ENCODE data around the gene GABRA5. TPM values are rescaled to one million over a fixed set of nuclear protein-coding genes. Genes with fewer than 3 reads are reported as not detected.

The GABRA5 gene
- total RNA-seq, 2 experiments from 2014 or later = not detected

DNA sequence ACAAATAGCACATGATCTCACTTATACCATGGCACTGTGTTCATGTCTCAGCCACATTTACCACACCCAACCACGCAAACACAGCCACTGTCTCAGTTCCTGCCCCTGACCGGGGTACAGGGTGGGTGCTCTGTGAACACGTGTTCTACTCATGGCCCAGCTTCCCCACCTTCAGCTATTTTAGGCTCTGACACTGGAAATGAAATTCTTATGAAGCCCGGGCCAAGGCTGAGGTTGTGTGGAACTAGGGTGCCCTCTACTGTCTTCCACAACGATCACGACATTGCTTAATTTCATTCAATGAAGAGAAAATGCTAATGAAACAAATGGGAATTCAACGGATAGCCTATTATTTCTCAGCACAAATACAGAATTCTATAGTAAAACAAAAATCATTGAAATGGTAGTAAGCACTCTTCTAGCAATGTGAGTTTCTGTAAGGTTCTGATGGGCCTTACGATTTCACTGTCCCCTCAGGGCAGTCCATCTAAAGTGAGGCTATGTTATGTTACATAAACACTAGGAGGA, 2.1 kb upstream of the GABRA5 start:
- no peak for DNase-seq
- ChIA-PET CTCF (interaction anchor here (1.1 kb wide), 1 partner anchor 1356 kb away, joined by 4 read pairs; no protein-coding TSS in a partner anchor), POLR2A (no interaction called here)
- no peak for ATAC-seq
- Mint-ChIP-seq H3K9me3 (ENCODE audit: insufficient read depth) (no peaks in the 10 kb centered on the region), H3K27ac (no peak overlapping the region), H3K27me3 (ENCODE audit: low read depth) (peaks cover 28% of the 10 kb centered on the region), H3K4me3 (no peak overlapping the region), H3K36me3 (ENCODE audit: low read depth) (no peaks in the 10 kb centered on the region), H3K4me1 (ENCODE audit: low read depth) (no peaks in the 10 kb centered on the region)

DNA sequence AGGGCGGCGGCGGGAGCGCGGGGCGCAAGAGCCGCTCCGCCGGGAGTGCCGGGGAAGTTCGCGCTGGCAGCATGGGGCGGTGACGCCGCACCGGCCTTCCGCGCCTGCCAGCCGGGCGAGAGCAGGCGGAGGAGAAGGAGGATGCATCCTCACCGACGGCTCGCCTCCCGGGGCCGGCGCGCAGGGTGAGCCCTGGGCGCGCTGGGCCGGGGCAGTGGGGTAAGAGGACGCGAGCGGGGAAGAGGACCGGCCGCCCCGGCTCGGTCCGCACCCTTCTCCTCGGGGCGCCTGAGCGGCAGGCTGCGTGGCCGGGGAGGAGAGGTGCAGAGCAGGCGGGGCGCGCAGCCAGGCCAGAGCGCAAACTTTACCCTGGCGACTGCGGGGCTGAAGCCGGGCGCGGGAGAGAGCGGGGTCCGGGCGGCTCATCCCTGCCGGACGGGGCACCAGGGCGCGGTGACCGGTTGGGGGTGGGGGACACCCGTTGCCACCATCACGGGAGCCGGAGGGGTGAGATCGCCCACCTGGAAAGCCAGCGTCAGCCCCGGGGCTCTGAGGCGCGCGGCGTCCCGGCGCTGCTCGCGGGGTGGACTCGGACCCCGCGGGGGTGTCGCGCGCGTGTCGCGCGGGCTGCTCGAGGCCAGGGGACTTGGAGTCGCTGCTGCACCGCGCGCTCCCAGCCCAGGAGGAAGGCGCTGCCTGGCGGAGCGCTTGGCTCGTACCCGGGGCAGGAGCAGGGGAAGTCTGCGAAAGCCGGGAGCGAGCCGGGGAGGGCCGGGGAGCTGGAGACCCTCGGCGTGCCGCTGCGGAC, 542 bp downstream of the GABRA5 start:
- POLR2A ChIA-PET = no interaction called here
- DNase-seq = no peak
- ATAC-seq = no peak
- Mint-ChIP-seq H3K27me3 (ENCODE audit: low read depth) (peaks cover 28% of the 10 kb centered on the region), H3K4me1 (ENCODE audit: low read depth) (no peaks in the 10 kb centered on the region), H3K9me3 (ENCODE audit: insufficient read depth) (no peaks in the 10 kb centered on the region), H3K4me3 (no peak overlapping the region), H3K27ac (no peak overlapping the region), H3K36me3 (ENCODE audit: low read depth) (no peaks in the 10 kb centered on the region)
- CTCF ChIA-PET = no interaction called here

DNA sequence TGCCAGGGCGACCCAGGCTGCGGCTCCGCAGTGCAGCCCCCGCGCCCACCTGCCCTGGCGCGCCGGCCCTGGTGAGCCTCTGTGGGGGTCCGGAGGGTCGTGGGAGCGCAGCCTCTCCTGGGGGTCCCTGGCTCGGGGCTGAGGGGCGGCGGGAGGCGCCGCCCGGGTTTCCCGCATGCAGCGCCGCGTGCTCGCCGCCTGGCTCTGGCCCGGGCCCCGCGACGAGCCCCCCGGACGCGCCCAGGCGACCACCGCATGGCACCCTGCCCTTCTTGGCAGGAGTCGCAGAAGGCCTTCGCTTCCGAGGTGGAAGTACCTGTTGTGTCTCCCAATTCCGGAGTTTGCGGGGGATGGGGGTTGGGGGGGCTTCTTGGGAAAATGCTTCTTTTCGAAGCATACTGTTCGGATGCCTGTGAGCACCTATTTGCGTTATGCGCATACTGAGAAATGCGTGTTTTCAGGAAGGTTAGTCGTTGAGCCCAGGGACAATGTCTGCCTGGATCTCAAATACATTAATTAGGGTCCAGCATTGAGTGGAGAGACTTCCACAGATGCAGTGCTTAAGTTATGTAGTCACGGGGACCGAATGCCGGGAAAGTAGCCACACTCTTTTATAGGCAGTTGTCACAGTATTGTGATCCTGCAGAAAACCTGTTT, 1.3 kb downstream of the GABRA5 start:
- Mint-ChIP-seq H3K27ac (no peak overlapping the region), H3K27me3 (ENCODE audit: low read depth) (peaks cover 28% of the 10 kb centered on the region), H3K4me3 (no peak overlapping the region), H3K9me3 (ENCODE audit: insufficient read depth) (no peaks in the 10 kb centered on the region), H3K4me1 (ENCODE audit: low read depth) (no peaks in the 10 kb centered on the region), H3K36me3 (ENCODE audit: low read depth) (no peaks in the 10 kb centered on the region)
- ChIA-PET POLR2A (no interaction called here), CTCF (no interaction called here)
- no peak for DNase-seq
- no peak for ATAC-seq

DNA sequence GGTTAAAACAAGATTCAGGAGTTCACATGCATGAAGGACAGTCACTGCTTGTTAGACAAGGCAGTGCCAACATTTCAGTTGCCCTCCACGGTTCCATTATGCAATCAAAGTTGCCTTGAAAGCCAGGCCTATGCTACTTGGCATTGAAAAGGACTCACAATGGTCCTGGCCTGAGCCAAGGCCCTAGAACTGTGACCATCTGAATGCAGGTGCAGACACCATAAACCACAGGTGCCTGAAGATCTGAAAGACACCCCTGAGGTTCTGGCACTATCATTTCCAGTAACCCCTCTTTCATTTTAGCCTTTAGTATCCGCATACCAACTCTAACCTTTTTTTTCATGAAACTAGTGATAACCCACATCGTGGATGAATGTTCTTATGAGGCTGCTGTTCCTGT, 2.8 kb downstream of the GABRA5 start:
- no peak overlapping the region for H3K4me3 Mint-ChIP-seq
- H3K9me3 Mint-ChIP-seq (ENCODE audit: insufficient read depth) = no peaks in the 10 kb centered on the region
- no peak for DNase-seq
- ChIA-PET CTCF (no interaction called here), POLR2A (no interaction called here)
- ATAC-seq = no peak
- H3K36me3 Mint-ChIP-seq (ENCODE audit: low read depth) = no peaks in the 10 kb centered on the region
- peaks cover 23% of the 10 kb centered on the region for H3K27me3 Mint-ChIP-seq (ENCODE audit: low read depth)
- H3K4me1 Mint-ChIP-seq (ENCODE audit: low read depth) = no peaks in the 10 kb centered on the region
- H3K27ac Mint-ChIP-seq = no peak overlapping the region

DNA sequence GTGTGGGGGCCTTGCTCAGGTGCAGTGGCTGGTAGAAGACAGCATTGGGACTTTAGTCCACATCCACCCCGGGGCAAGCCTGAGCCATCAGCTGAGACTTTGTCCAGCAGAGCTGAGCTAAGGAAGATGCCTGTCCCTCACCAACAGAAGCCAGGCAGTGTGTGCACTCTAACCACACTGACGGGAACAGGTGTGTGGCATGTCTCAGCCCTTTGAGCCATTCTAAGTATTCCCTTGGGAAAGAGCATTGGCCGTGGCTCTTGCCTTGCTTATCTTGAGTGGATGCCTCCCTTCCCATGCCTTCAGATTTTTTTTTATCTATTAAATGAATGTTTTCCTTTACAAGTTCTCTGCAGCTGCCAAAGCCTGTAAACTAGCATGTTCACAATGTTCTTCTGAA, 3.5 kb downstream of the GABRA5 start:
- DNase-seq (no peak), ATAC-seq (no peak)
- H3K27me3 Mint-ChIP-seq (ENCODE audit: low read depth) = peaks cover 19% of the 10 kb centered on the region
- H3K4me1 Mint-ChIP-seq (ENCODE audit: low read depth) = no peaks in the 10 kb centered on the region
- ChIA-PET CTCF (no interaction called here), POLR2A (no interaction called here)
- H3K36me3 Mint-ChIP-seq (ENCODE audit: low read depth) = no peaks in the 10 kb centered on the region
- no peak overlapping the region for H3K27ac Mint-ChIP-seq
- H3K4me3 Mint-ChIP-seq = no peak overlapping the region
- H3K9me3 Mint-ChIP-seq (ENCODE audit: insufficient read depth) = no peaks in the 10 kb centered on the region

- DNase-seq (no peak), ATAC-seq (no peak)
- POLR2A ChIA-PET = no interaction called here
- Mint-ChIP-seq H3K9me3 (ENCODE audit: insufficient read depth) (no peaks in the 10 kb centered on the region), H3K27ac (no peak overlapping the region), H3K4me1 (ENCODE audit: low read depth) (no peaks in the 10 kb centered on the region), H3K4me3 (no peak overlapping the region), H3K27me3 (ENCODE audit: low read depth) (peaks cover 10% of the 10 kb centered on the region), H3K36me3 (ENCODE audit: low read depth) (no peaks in the 10 kb centered on the region)
- CTCF ChIA-PET = interaction anchor here (0.7 kb wide), 1 partner anchor 17 kb away, joined by 3 read pairs; no protein-coding TSS in a partner anchor
These were observed 5.3 kb downstream of the GABRA5 start for GRCh38 chr15:26872206-26872605.

GRCh38 chr15:26873846-26874245, 7.0 kb downstream of the GABRA5 start:
- ChIA-PET CTCF (no interaction called here), POLR2A (no interaction called here)
- Mint-ChIP-seq H3K4me3 (no peak overlapping the region), H3K27ac (no peak overlapping the region), H3K9me3 (ENCODE audit: insufficient read depth) (no peaks in the 10 kb centered on the region), H3K4me1 (ENCODE audit: low read depth) (no peaks in the 10 kb centered on the region), H3K27me3 (ENCODE audit: low read depth) (peaks cover 4% of the 10 kb centered on the region), H3K36me3 (ENCODE audit: low read depth) (no peaks in the 10 kb centered on the region)
- ATAC-seq (no peak), DNase-seq (no peak)

DNA sequence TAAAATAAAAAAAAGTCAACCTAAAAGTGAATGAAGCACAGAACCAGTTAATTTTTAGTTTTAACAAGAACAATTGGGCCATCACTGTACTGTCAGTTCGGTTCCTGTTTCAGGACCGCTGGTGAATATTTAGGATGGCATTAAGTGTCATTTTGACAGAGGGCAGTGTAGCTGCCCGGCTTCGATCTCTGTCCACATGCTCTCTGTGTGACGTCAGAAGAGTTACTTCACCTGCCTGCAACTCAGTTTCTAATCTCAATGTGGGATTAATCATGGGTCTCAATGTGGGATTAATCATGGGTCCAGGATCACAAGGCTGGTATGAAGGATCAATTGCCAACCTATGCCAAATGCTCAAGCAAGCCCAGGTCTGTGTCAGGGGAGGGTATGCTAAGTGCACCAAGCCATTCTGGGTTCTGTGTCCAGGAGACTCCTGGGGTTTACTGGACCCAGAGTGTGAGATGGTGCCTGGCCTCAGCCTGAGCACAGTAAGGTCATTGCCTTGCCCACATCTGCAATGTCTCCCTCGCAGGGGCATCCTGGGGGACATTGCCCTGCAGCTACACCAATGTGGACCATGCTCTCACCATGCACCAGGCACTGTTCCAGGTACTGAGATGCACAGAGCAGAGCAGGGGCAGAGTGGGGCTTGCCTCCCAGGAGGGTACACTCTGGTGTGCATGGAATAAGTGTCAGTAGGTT, 8.1 kb downstream of the GABRA5 start:
- H3K27me3 Mint-ChIP-seq (ENCODE audit: low read depth) = no peaks in the 10 kb centered on the region
- H3K27ac Mint-ChIP-seq = no peak overlapping the region
- no peak for ATAC-seq
- ChIA-PET CTCF (no interaction called here), POLR2A (no interaction called here)
- no peak for DNase-seq
- H3K9me3 Mint-ChIP-seq (ENCODE audit: insufficient read depth) = no peaks in the 10 kb centered on the region
- no peaks in the 10 kb centered on the region for H3K4me1 Mint-ChIP-seq (ENCODE audit: low read depth)
- H3K4me3 Mint-ChIP-seq = no peak overlapping the region
- no peaks in the 10 kb centered on the region for H3K36me3 Mint-ChIP-seq (ENCODE audit: low read depth)

DNA sequence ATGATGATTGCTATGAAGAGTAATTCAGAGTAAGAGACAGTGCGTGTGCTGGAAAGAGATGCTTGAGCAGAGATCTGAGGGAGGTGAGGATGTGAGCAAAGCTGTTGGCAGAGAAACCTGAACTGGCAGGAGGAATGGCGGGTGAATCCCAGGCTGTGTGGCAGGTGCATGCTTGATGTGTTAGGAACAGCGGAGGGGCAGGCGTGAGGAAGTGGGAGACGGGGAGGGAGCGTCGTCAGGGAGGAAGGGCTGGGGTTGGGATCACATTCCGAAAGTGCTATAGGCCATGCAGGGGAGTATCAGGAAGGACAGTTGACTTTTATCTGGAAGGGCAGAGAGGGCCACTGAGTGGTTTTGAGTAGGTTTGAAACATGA, 8.6 kb downstream of the GABRA5 start:
- H3K27me3 Mint-ChIP-seq (ENCODE audit: low read depth) = no peaks in the 10 kb centered on the region
- ATAC-seq = no peak
- H3K27ac Mint-ChIP-seq = no peak overlapping the region
- ChIA-PET CTCF (no interaction called here), POLR2A (no interaction called here)
- no peaks in the 10 kb centered on the region for H3K9me3 Mint-ChIP-seq (ENCODE audit: insufficient read depth)
- H3K4me1 Mint-ChIP-seq (ENCODE audit: low read depth) = no peaks in the 10 kb centered on the region
- no peak overlapping the region for H3K4me3 Mint-ChIP-seq
- no peaks in the 10 kb centered on the region for H3K36me3 Mint-ChIP-seq (ENCODE audit: low read depth)
- DNase-seq = no peak

GRCh38 chr15:26877831-26878230, 11.0 kb downstream of the GABRA5 start:
- H3K4me1 Mint-ChIP-seq (ENCODE audit: low read depth) = no peaks in the 10 kb centered on the region
- no peak overlapping the region for H3K27ac Mint-ChIP-seq
- ATAC-seq (no peak), DNase-seq (no peak)
- ChIA-PET CTCF (interaction anchor here (2.7 kb wide), 1 partner anchor 14 kb away, joined by 13 read pairs; no protein-coding TSS in a partner anchor), POLR2A (no interaction called here)
- H3K9me3 Mint-ChIP-seq (ENCODE audit: insufficient read depth) = no peaks in the 10 kb centered on the region
- H3K27me3 Mint-ChIP-seq (ENCODE audit: low read depth) = no peaks in the 10 kb centered on the region
- no peaks in the 10 kb centered on the region for H3K36me3 Mint-ChIP-seq (ENCODE audit: low read depth)
- no peak overlapping the region for H3K4me3 Mint-ChIP-seq

- ATAC-seq = no peak
- H3K27ac Mint-ChIP-seq = no peak overlapping the region
- ChIA-PET POLR2A (no interaction called here), CTCF (interaction anchor here (2.7 kb wide), 1 partner anchor 12 kb away, joined by 13 read pairs; no protein-coding TSS in a partner anchor)
- H3K4me3 Mint-ChIP-seq = no peak overlapping the region
- H3K9me3 Mint-ChIP-seq (ENCODE audit: insufficient read depth) = no peaks in the 10 kb centered on the region
- H3K4me1 Mint-ChIP-seq (ENCODE audit: low read depth) = no peaks in the 10 kb centered on the region
- no peaks in the 10 kb centered on the region for H3K36me3 Mint-ChIP-seq (ENCODE audit: low read depth)
- no peaks in the 10 kb centered on the region for H3K27me3 Mint-ChIP-seq (ENCODE audit: low read depth)
- DNase-seq = no peak
These were observed 12.8 kb downstream of the GABRA5 start for GRCh38 chr15:26879706-26880105.

DNA sequence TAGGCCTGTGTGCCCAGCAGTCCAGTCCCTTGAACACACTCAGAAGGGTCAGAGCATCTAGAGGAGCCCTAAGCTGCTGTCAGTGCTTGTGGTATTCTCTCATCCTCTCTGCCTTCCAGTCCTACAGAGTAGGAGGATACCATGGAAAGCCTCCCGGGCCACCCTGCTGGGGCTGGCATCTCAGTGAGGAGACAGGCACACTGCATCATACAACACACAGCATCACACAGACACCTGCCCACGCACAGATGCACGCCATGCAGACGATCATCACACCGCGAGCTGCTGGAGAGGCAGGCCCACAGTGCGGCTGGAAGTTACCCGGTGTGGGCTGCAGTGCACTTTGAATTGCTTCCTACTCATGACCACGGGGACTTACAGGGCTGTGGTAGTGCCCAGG, 15.2 kb downstream of the GABRA5 start:
- Mint-ChIP-seq H3K4me1 (ENCODE audit: low read depth) (no peaks in the 10 kb centered on the region), H3K27ac (no peak overlapping the region), H3K27me3 (ENCODE audit: low read depth) (no peaks in the 10 kb centered on the region), H3K9me3 (ENCODE audit: insufficient read depth) (no peaks in the 10 kb centered on the region), H3K36me3 (ENCODE audit: low read depth) (no peaks in the 10 kb centered on the region), H3K4me3 (no peak overlapping the region)
- DNase-seq (no peak), ATAC-seq (no peak)
- ChIA-PET POLR2A (no interaction called here), CTCF (no interaction called here)
